Measurements from ENCODE around the gene GDF3.

- no peak for TF ChIP-seq CTCF (IDR thresholded peaks at IDR 0.05)
- TF ChIP-seq CBX2 (IDR thresholded peaks at IDR 0.05; ENCODE audit: borderline replicate concordance, low read depth): no peak
- no peak for TF ChIP-seq RNF2 (IDR thresholded peaks at IDR 0.05; ENCODE audit: borderline replicate concordance, low read depth)
- TF ChIP-seq POLR2A (IDR thresholded peaks at IDR 0.05; ENCODE audit: low read length): no peak
- TF ChIP-seq NPAS2 (CRISPR knock-in tag; IDR thresholded peaks at IDR 0.05; ENCODE audit: borderline replicate concordance): no peak
- no peak for TF ChIP-seq USF2 (IDR thresholded peaks at IDR 0.05)
- TF ChIP-seq EP300 (IDR thresholded peaks at IDR 0.05): no peak
- no peak for TF ChIP-seq MAX (IDR thresholded peaks at IDR 0.05)
- TF ChIP-seq FOSB (CRISPR knock-in tag; IDR thresholded peaks at IDR 0.05): no peak
- TF ChIP-seq MAZ (IDR thresholded peaks at IDR 0.05; ENCODE audit: borderline replicate concordance, low read depth, low read length): no peak
Observed at GRCh38 chr12:7709969-7710675, 14.5 kb upstream of the GDF3 start.
